Measurements from ENCODE around the gene HSD11B1.

Gene HSD11B1

DNA sequence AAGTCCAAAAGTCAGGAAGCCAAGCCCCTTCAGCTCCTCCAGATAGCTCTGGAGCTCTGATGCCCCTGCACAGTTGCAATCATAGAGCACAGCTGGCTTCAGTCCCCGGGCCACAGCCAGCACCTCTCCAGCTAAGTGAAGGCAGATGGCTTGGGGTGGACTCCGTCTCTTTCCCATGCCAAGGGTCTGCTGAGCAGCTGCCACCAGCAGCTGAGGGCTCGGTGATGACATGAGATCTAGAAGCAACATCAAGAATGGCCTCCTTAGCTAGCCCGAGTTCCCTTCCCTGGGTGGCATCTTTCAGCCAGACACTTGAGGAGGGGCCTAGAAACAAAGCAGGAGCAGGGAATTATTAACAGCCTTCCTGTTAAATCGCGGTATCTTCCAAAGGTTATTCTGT lies 78.7 kb downstream of the HSD11B1 start:
- Histone ChIP-seq H3K79me2 (ENCODE audit: insufficient read depth, low read length) (peaks cover 15% of the 10 kb centered on the region; the same call in 1 of the 2 replicates), H3F3A (ENCODE audit: low read depth) (no peaks in the 10 kb centered on the region), H3K9ac (ENCODE audit: low read depth, low read length, poor library complexity, severe bottlenecking) (peak overlapping the region; percentile 87), H3K4me1 (ENCODE audit: insufficient read depth, low read length, poor library complexity, severe bottlenecking) (peaks cover 15% of the 10 kb centered on the region), H3K4me2 (ENCODE audit: low read depth, low read length, poor library complexity, severe bottlenecking) (peak overlapping the region; percentile 79), H3K9me3 (ENCODE audit: insufficient read depth, low read depth, low read length) (no peaks in the 10 kb centered on the region), H3K36me3 (ENCODE audit: insufficient read depth, low read length) (peaks cover 19% of the 10 kb centered on the region; the same call in 1 of the 2 replicates), H3K9me2 (replicated peaks; ENCODE audit: low read depth, low read length) (no peaks in the 10 kb centered on the region; the same call in 1 of the 2 replicates), H4K20me1 (ENCODE audit: insufficient read depth, low read length, poor library complexity, severe bottlenecking) (no peaks in the 10 kb centered on the region), H2AFZ (ENCODE audit: low read length) (no peak overlapping the region), H3K27me3 (ENCODE audit: insufficient read depth, low read length, poor library complexity, severe bottlenecking) (peaks cover 35% of the 10 kb centered on the region), H3K4me3 (ENCODE audit: low read length, poor library complexity, severe bottlenecking) (peak overlapping the region; percentile 87)
- TF ChIP-seq EZH2phosphoT487 (IDR thresholded peaks at IDR 0.05; ENCODE audit: borderline replicate concordance), result no peak
- TF ChIP-seq, protein P1, sequence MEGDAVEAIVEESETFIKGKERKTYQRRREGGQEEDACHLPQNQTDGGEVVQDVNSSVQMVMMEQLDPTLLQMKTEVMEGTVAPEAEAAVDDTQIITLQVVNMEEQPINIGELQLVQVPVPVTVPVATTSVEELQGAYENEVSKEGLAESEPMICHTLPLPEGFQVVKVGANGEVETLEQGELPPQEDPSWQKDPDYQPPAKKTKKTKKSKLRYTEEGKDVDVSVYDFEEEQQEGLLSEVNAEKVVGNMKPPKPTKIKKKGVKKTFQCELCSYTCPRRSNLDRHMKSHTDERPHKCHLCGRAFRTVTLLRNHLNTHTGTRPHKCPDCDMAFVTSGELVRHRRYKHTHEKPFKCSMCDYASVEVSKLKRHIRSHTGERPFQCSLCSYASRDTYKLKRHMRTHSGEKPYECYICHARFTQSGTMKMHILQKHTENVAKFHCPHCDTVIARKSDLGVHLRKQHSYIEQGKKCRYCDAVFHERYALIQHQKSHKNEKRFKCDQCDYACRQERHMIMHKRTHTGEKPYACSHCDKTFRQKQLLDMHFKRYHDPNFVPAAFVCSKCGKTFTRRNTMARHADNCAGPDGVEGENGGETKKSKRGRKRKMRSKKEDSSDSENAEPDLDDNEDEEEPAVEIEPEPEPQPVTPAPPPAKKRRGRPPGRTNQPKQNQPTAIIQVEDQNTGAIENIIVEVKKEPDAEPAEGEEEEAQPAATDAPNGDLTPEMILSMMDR (conservative IDR thresholded peaks at IDR 0.05; ENCODE audit: low read length), result no peak

Measured in Loucy (cell line).